H1 (cell line): ENCODE measurements around the gene MEMO1. TPM values are rescaled to one million over a fixed set of nuclear protein-coding genes. Genes with fewer than 3 reads are reported as not detected.
A peak's percentile ranks its signal among the peaks of the same experiment; 100 is the strongest.

Experiments used
- CTCF ChIA-PET: fragments of 300-600 bp; sonication (Branson Sonifier 250); formaldehyde crosslinking; loops from one replicate; lab custom pipeline; 2021; ENCODE audit not compliant: partially characterized antibody; lab: Charles Lee
- POLR2A ChIA-PET: fragments of 300-600 bp; sonication (Branson Sonifier 250); formaldehyde crosslinking; loops from one replicate; lab custom pipeline; 2021; ENCODE audit warnings: inconsistent platforms; ENCODE audit not compliant: partially characterized antibody; lab: Charles Lee
- DNase-seq, 2 experiments: peaks; one replicate each; pipeline versions ENCODE4 v3.0.0 to v3.0.0-alpha.2; 2010 to 2022; ENCODE audit warnings: low spot score in 2 of 2, low read depth in 1 of 2, mixed read lengths in 1 of 2
- FAIRE-seq: peaks from 2 replicates; lab custom pipeline; 2011; peaks lifted over from hg19 to GRCh38; lab: Jason Lieb, UNC
- H2AFZ ChIP-seq: 2 replicates; pipeline ENCODE4 v1.8.1; 2012; ENCODE audit warnings: low read length, inconsistent platforms
- H2AK5ac ChIP-seq: 2 replicates; pipeline ENCODE4 v1.6.1; 2013; ENCODE audit warnings: low read depth, low read length
- H2BK120ac ChIP-seq: replicated peaks from 2 replicates; pipeline ENCODE3; 2013; ENCODE audit warnings: low read depth, low read length, inconsistent platforms
- H2BK12ac ChIP-seq: 2 replicates; pipeline ENCODE4 v1.6.1; 2013; ENCODE audit warnings: low read depth, low read length
- H2BK15ac ChIP-seq: 2 replicates; pipeline ENCODE4 v1.6.1; 2013; ENCODE audit warnings: low read length
- H2BK20ac ChIP-seq: 2 replicates; pipeline ENCODE4 v1.6.1; 2013; ENCODE audit warnings: low read length
- H2BK5ac ChIP-seq: 2 replicates; pipeline ENCODE4 v1.6.1; 2013; ENCODE audit warnings: low read depth, low read length
- H3K14ac ChIP-seq: 2 replicates; pipeline ENCODE4 v1.6.1; 2013; ENCODE audit warnings: inconsistent platforms; ENCODE audit not compliant: insufficient read length
- H3K18ac ChIP-seq: 2 replicates; pipeline ENCODE4 v1.6.1; 2013; ENCODE audit warnings: low read length; ENCODE audit errors: extremely low read depth
- H3K23ac ChIP-seq: 2 replicates; pipeline ENCODE4 v1.6.1; 2013; ENCODE audit warnings: inconsistent platforms; ENCODE audit not compliant: insufficient read length
- H3K23me2 ChIP-seq: 2 replicates; pipeline ENCODE4 v1.6.1; 2013; ENCODE audit warnings: low read depth, low read length
- H3K27ac ChIP-seq: 2 replicates; pipeline ENCODE4 v1.6.1; 2011; ENCODE audit warnings: low read depth, low read length, inconsistent platforms
- H3K27me3 ChIP-seq, 4 experiments: replicated peaks in 1 of 4; 1 replicate in 1 of 4; 2 replicates in 3 of 4; pipeline versions ENCODE4 v1.6.1 to v1.8.1; 2011 to 2013; ENCODE audit warnings: low read length in 3 of 4, mild to moderate bottlenecking in 3 of 4, inconsistent platforms in 2 of 4, mixed read lengths in 2 of 4, moderate library complexity in 1 of 4; ENCODE audit not compliant: control insufficient read depth in 3 of 4, insufficient read depth in 3 of 4; ENCODE audit errors: extremely low read depth in 1 of 4
- H3K36me3 ChIP-seq, 4 experiments: 2 replicates each; pipeline versions ENCODE4 v1.6.1 to v1.8.1; 2011 to 2013; ENCODE audit warnings: mild to moderate bottlenecking in 4 of 4, low read length in 3 of 4, moderate library complexity in 2 of 4, control low read depth in 1 of 4, inconsistent platforms in 1 of 4; ENCODE audit not compliant: insufficient read depth in 4 of 4, control insufficient read depth in 2 of 4
- H3K4ac ChIP-seq: replicated peaks from 2 replicates; pipeline ENCODE3; 2013; ENCODE audit warnings: low read length, low read depth, mixed read lengths, inconsistent platforms; ENCODE audit not compliant: insufficient read length
- H3K4me1 ChIP-seq, 4 experiments: replicated peaks in 1 of 4; 1 replicate in 1 of 4; 2 replicates in 3 of 4; pipeline versions ENCODE4 v1.6.1 to v1.8.1; 2011 to 2013; ENCODE audit warnings: low read length in 3 of 4, inconsistent platforms in 2 of 4, mixed read lengths in 1 of 4; ENCODE audit not compliant: insufficient read depth in 4 of 4, control insufficient read depth in 3 of 4
- H3K4me2 ChIP-seq, 2 experiments: 2 replicates each; pipeline versions ENCODE4 v1.6.1 to v1.8.1; 2011 to 2013; ENCODE audit warnings: low read depth in 2 of 2, low read length in 2 of 2, control low read depth in 1 of 2, inconsistent platforms in 1 of 2, mild to moderate bottlenecking in 1 of 2; ENCODE audit not compliant: insufficient read depth in 1 of 2
- H3K4me3 ChIP-seq, 4 experiments: fragments of 200-600, 300-600 bp in 1 of 4; sonication (generic), shearing (Covaris generic), sonication (Bioruptor Twin) in 1 of 4; 2 replicates each; pipeline versions ENCODE4 v1.5.1 to v1.8.1; 2011 to 2016; ENCODE audit warnings: low read length in 4 of 4, low read depth in 3 of 4, control low read depth in 2 of 4, inconsistent platforms in 2 of 4, mild to moderate bottlenecking in 2 of 4, mixed read lengths in 1 of 4, moderate library complexity in 1 of 4; ENCODE audit not compliant: insufficient read depth in 2 of 4; ENCODE audit errors: extremely low read depth in 1 of 4
- H3K56ac ChIP-seq: replicated peaks from 2 replicates; pipeline ENCODE3; 2013; ENCODE audit warnings: low read depth, mild to moderate bottlenecking, mixed read lengths, low read length, inconsistent platforms; ENCODE audit not compliant: insufficient read length
- H3K79me1 ChIP-seq: 2 replicates; pipeline ENCODE4 v1.6.1; 2013; ENCODE audit warnings: low read depth, low read length, control low read depth
- H3K79me2 ChIP-seq, 2 experiments: 2 replicates each; pipeline versions ENCODE4 v1.6.1 to v1.8.1; 2012 to 2013; ENCODE audit warnings: low read length in 2 of 2, mild to moderate bottlenecking in 2 of 2, inconsistent platforms in 1 of 2; ENCODE audit not compliant: insufficient read depth in 2 of 2, control insufficient read depth in 1 of 2
- H3K9ac ChIP-seq, 4 experiments: replicated peaks in 1 of 4; 1 replicate in 1 of 4; 2 replicates in 3 of 4; pipeline versions ENCODE4 v1.6.1 to v1.8.1; 2011 to 2013; ENCODE audit warnings: low read depth in 3 of 4, low read length in 3 of 4, control low read depth in 2 of 4, mild to moderate bottlenecking in 2 of 4, moderate library complexity in 2 of 4, inconsistent platforms in 1 of 4; ENCODE audit errors: extremely low read depth in 1 of 4
- H3K9me3 ChIP-seq, 2 experiments: 2 replicates each; pipeline versions ENCODE4 v1.6.1 to v1.8.1; 2012 to 2013; ENCODE audit warnings: mild to moderate bottlenecking in 2 of 2, moderate library complexity in 2 of 2, control low read depth in 1 of 2, inconsistent platforms in 1 of 2, low read depth in 1 of 2, low read length in 1 of 2, mixed read lengths in 1 of 2; ENCODE audit not compliant: insufficient read depth in 2 of 2
- H4K20me1 ChIP-seq, 2 experiments: replicated peaks in 1 of 2; 2 replicates each; pipeline versions ENCODE3 to v1.8.1; 2011 to 2013; ENCODE audit warnings: inconsistent platforms in 2 of 2, low read length in 2 of 2, mild to moderate bottlenecking in 1 of 2; ENCODE audit not compliant: insufficient read depth in 2 of 2, control insufficient read depth in 1 of 2
- H4K5ac ChIP-seq: 2 replicates; pipeline ENCODE4 v1.6.1; 2013; ENCODE audit warnings: low read length, low read depth, mixed read lengths, inconsistent platforms; ENCODE audit not compliant: insufficient read length
- H4K8ac ChIP-seq: 2 replicates; pipeline ENCODE4 v1.8.0; 2013; ENCODE audit warnings: mild to moderate bottlenecking, moderate library complexity, low read length, inconsistent platforms; ENCODE audit not compliant: insufficient read depth; ENCODE audit errors: extremely low read depth
- H4K91ac ChIP-seq: replicated peaks from 2 replicates; pipeline ENCODE3; 2013; ENCODE audit warnings: low read length, mixed read lengths, inconsistent platforms; ENCODE audit not compliant: insufficient read length
- WGBS, 2 experiments: shearing (Covaris generic) in 1 of 2; methylation state at CpG; one replicate each; pipeline versions ENCODE4 v1.1.6 to v1.1.7; 2013 to 2015; ENCODE audit warnings: low lambda C conversion rate in 2 of 2, mixed read lengths in 2 of 2, inconsistent platforms in 1 of 2, low coverage in 1 of 2, missing lambda C conversion rate in 1 of 2; ENCODE audit not compliant: insufficient replicate concordance in 2 of 2, insufficient coverage in 1 of 2, insufficient read length in 1 of 2; ENCODE audit errors: extremely low coverage in 1 of 2, missing lambda C conversion rate in 1 of 2; 5-methylcytosine and 5-hydroxymethylcytosine counted together
- polyA plus RNA-seq, 7 experiments: library from polyadenylated mRNA; depleted of rRNA in 3 of 7; stranded (reverse) in 5 of 7; unstranded in 2 of 7; fragments of >200 nt in 5 of 7; fragments of 200-250 nt in 2 of 7; gene quantifications; 1 replicate in 5 of 7; 2 replicates in 1 of 7; 4 replicates in 1 of 7; pipeline versions ENCODE4 v1.2.1 to v1.2.3, GENCODE V29; 2011 to 2013; ENCODE audit warnings: missing spikeins in 2 of 7, mixed read lengths in 2 of 7
- total RNA-seq: library from RNA; stranded (reverse); fragmentation: NEBNext Ultra II Directional; extraction: Animal tissue kit (Norgen Biotek cat#: 25700); gene quantifications from 2 replicates; pipeline ENCODE4 v1.2.1, GENCODE V29; 2021

The MEMO1 gene
- total and polyA plus RNA-seq, 2 of the 8 experiments (the other 6 are each of a cell fraction or from before 2014, with no cell fraction given): 26.9 to 54.7 TPM

GRCh38 chr2:32008805-32009515, 1.8 kb downstream of the MEMO1 start:
- Histone ChIP-seq H3K23ac (no peak overlapping the region), H2BK12ac (no peak overlapping the region), H4K91ac (no peak overlapping the region), H3K4me2 (peak overlapping the region; percentile 71 to 85), H4K20me1 (peaks cover 8 to 15% of the 10 kb centered on the region in 2 experiments), H3K36me3 (no peaks in the 10 kb centered on the region; a peak in 1 of 8 replicates), H2BK20ac (no peak overlapping the region), H3K14ac (no peak overlapping the region), H2AFZ (no peak overlapping the region), H3K79me1 (peaks cover 3% of the 10 kb centered on the region; the same call in 1 of the 2 replicates), H3K27ac (no peak overlapping the region), H3K23me2 (peaks cover 8% of the 10 kb centered on the region), H2BK120ac (no peak overlapping the region), H4K8ac (no peak overlapping the region), H2BK15ac (no peak overlapping the region), H3K4me3 (peak overlapping the region; percentile 58 to 99 (median 81)), H3K4ac (no peak overlapping the region), H3K9me3 (no peaks in the 10 kb centered on the region), H3K56ac (peak overlapping the region; percentile 32), H3K9ac (peak overlapping the region in 3 of 4 experiments; percentile 15 to 97 (median 71); a peak in 3 of 7 replicates), H3K27me3 (no peaks in the 10 kb centered on the region), H3K18ac (no peak overlapping the region), H3K79me2 (peaks cover 5 to 54% of the 10 kb centered on the region in 2 experiments), H3K4me1 (peaks cover 0 to 13% (median 3%) of the 10 kb centered on the region in 4 experiments; a peak in 4 of 7 replicates), H4K5ac (no peak overlapping the region), H2AK5ac (no peak overlapping the region), H2BK5ac (0 out of 2 replicates have a peak overlapping the region, but pooled peaks have one; percentile 24)
- DNase-seq: no peak
- ChIA-PET CTCF (interaction anchor here (0.9 to 1.9 kb wide), 2 partner anchors 76 to 120 kb away, joined by 3 to 4 read pairs; no protein-coding TSS in a partner anchor), POLR2A (interaction anchor here (0.6 to 2.3 kb wide), 4 partner anchors 16 to 71 kb away, joined by 3 to 10 read pairs (median 3); partner anchors contain the start of gene DPY30)
- FAIRE-seq: no peak
- 7% methylated on average over 10 of the region's 10 CpGs; no CpG with 5 or more reads in 1 of the 2 experiments for WGBS, 2 experiments
